ENCODE data around the gene IP6K1.

DNA sequence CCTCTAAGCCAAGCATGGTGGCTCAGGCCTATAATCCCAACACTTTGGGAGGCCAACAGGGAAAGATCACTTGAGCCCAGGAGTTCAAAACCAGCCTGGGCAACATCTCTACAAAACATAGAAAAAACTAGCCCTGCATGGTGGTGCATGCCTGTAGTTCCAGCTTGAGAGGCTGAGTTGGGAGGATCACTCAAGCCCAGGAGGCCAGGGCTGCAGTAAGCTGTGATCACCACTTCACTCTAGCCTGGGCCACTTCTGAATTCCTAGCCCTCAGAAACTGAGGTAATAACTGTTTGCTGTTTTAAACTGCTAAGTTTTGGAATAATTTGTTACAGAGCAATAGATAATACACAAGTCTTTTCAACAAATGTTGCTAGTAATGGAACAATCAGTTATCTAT, 16.4 kb downstream of the IP6K1 start:
- TF ChIP-seq, protein P1, sequence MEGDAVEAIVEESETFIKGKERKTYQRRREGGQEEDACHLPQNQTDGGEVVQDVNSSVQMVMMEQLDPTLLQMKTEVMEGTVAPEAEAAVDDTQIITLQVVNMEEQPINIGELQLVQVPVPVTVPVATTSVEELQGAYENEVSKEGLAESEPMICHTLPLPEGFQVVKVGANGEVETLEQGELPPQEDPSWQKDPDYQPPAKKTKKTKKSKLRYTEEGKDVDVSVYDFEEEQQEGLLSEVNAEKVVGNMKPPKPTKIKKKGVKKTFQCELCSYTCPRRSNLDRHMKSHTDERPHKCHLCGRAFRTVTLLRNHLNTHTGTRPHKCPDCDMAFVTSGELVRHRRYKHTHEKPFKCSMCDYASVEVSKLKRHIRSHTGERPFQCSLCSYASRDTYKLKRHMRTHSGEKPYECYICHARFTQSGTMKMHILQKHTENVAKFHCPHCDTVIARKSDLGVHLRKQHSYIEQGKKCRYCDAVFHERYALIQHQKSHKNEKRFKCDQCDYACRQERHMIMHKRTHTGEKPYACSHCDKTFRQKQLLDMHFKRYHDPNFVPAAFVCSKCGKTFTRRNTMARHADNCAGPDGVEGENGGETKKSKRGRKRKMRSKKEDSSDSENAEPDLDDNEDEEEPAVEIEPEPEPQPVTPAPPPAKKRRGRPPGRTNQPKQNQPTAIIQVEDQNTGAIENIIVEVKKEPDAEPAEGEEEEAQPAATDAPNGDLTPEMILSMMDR (IDR thresholded peaks at IDR 0.05 in 8 of 11, conservative IDR thresholded peaks at IDR 0.05 in 3 of 11), result no peak
- no peak for TF ChIP-seq POLR2AphosphoS5 (IDR thresholded peaks at IDR 0.05)
